Osteocyte (in vitro differentiated cells): Measurements from ENCODE around the gene PLEK2. TPM values are rescaled to one million over a fixed set of nuclear protein-coding genes. Genes with fewer than 3 reads are reported as not detected.
"Not testable (repeated sequence)": the region's sequence is repeated elsewhere in the genome, so short reads cannot be mapped to it uniquely, and the experiment has no call there.

Experiments used
- DNase-seq: peaks from one replicate; pipeline ENCODE4 v3.0.0; 2021; ENCODE audit warnings: mixed read lengths; ENCODE audit not compliant: unreplicated experiment; ENCODE audit errors: extremely low spot score
- H3K27ac Mint-ChIP-seq: one replicate; pipeline ENCODE4 v1.8.0; 2021; ENCODE audit warnings: mild to moderate bottlenecking, mixed read lengths; ENCODE audit not compliant: unreplicated experiment
- H3K27me3 Mint-ChIP-seq: one replicate; pipeline ENCODE4 v1.8.0; 2021; ENCODE audit warnings: mixed read lengths; ENCODE audit not compliant: unreplicated experiment
- H3K36me3 Mint-ChIP-seq: one replicate; pipeline ENCODE4 v1.8.0; 2021; ENCODE audit warnings: mixed read lengths; ENCODE audit not compliant: unreplicated experiment
- H3K4me1 Mint-ChIP-seq: one replicate; pipeline ENCODE4 v1.8.0; 2021; ENCODE audit warnings: mixed read lengths; ENCODE audit not compliant: unreplicated experiment
- H3K4me3 Mint-ChIP-seq: one replicate; pipeline ENCODE4 v1.8.0; 2021; ENCODE audit warnings: mild to moderate bottlenecking, moderate library complexity, mixed read lengths; ENCODE audit not compliant: unreplicated experiment
- H3K9me3 Mint-ChIP-seq: one replicate; pipeline ENCODE4 v1.8.0; 2021; ENCODE audit warnings: mixed read lengths; ENCODE audit not compliant: unreplicated experiment
- CTCF ChIP-seq: fragments of 200-600 bp; sonication (generic); IDR thresholded peaks from 2 replicates; pipeline ENCODE4 v1.5.0; 2021; ENCODE audit warnings: antibody characterized with exemption, mild to moderate bottlenecking, moderate library complexity
- microRNA-seq: library from miRNA; unstranded; fragments of <30 nt; microRNA quantifications from one replicate; pipeline ENCODE4 v1.1.0, GENCODE V29; 2020; ENCODE audit not compliant: unreplicated experiment
- total RNA-seq: library from RNA; stranded (reverse); gene quantifications from 2 replicates; pipeline ENCODE4 v1.2.1, GENCODE V29; 2021

PLEK2 gene
- total RNA-seq, 1 donor from 2014 or later = not detected

GRCh38 chr14:67352055-67352454 lies 59.9 kb downstream of the PLEK2 start:
- DNase-seq = no peak
- Mint-ChIP-seq H3K27me3 (no peaks in the 10 kb centered on the region), H3K4me3 (no peak overlapping the region), H3K27ac (no peak overlapping the region), H3K36me3 (peaks cover 36% of the 10 kb centered on the region), H3K9me3 (no peaks in the 10 kb centered on the region), H3K4me1 (peaks cover 9% of the 10 kb centered on the region)
- no peak for TF ChIP-seq CTCF

DNA sequence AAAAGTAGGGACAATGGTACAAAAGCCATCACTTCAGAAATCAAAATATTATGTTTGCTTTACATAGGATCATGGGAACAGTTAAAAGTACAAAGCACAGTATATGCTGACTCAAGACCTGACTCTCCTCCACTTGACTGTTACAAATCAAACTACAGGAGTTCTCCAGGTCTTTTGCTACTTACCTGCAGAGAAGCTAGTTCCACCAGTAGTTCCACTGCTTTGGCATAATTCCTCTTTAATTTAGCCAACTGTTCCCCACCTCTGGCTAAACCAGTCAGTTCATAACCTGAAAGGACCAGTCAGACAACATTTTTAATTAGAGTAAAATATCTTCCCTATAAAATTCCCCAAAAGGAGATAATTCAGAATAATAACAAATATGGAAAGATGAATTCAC lies 66.4 kb downstream of the PLEK2 start:
- Mint-ChIP-seq H3K27me3 (no peaks in the 10 kb centered on the region), H3K27ac (no peak overlapping the region), H3K9me3 (no peaks in the 10 kb centered on the region), H3K4me3 (no peak overlapping the region), H3K4me1 (no peaks in the 10 kb centered on the region), H3K36me3 (peaks cover 40% of the 10 kb centered on the region)
- DNase-seq = no peak
- TF ChIP-seq CTCF = no peak

- no peak overlapping the region for H3K27ac Mint-ChIP-seq
- no peak for DNase-seq
- H3K4me1 Mint-ChIP-seq = no peaks in the 10 kb centered on the region
- no peak overlapping the region for H3K4me3 Mint-ChIP-seq
- no peaks in the 10 kb centered on the region for H3K9me3 Mint-ChIP-seq
- no peaks in the 10 kb centered on the region for H3K27me3 Mint-ChIP-seq
- peaks cover 39% of the 10 kb centered on the region for H3K36me3 Mint-ChIP-seq
- no peak for TF ChIP-seq CTCF
Measured at GRCh38 chr14:67343601-67344230, 68.2 kb downstream of the PLEK2 start.

- H3K9me3 Mint-ChIP-seq, H3K27me3 Mint-ChIP-seq, H3K27ac Mint-ChIP-seq, DNase-seq, H3K4me1 Mint-ChIP-seq, H3K4me3 Mint-ChIP-seq: not testable (repeated sequence)
- H3K36me3 Mint-ChIP-seq = peaks cover 45% of the 10 kb centered on the region
Measured at GRCh38 chr14:67341231-67341630, 70.7 kb downstream of the PLEK2 start.

Small RNA genes within 50 kb of the gene (microRNA-seq; reads per million reads assigned to microRNA genes)
- not detected for gene MIR5694

Other genes starting within 250 kb of the PLEK2 start
- gene GARIN2, start 222.7 kb downstream of the PLEK2 start, total RNA-seq = not detected in 2 replicates
- 11.5 and 12.4 TPM in 2 replicates for gene PALS1, start 170.7 kb downstream of the PLEK2 start, total RNA-seq
- gene ATP6V1D, start 52.4 kb downstream of the PLEK2 start, total RNA-seq = 63.8 and 67.8 TPM in 2 replicates
- 85.3 and 90.1 TPM in 2 replicates for gene EIF2S1, start 51.8 kb downstream of the PLEK2 start, total RNA-seq
- 0.37 and 0.51 TPM in 2 replicates for gene TMEM229B, start 76.6 kb upstream of the PLEK2 start, total RNA-seq
- 0.50 and 1.0 TPM in 2 replicates for gene PLEKHH1, start 121.1 kb upstream of the PLEK2 start, total RNA-seq
- 18.3 and 20.6 TPM in 2 replicates for gene PIGH, start 188.1 kb upstream of the PLEK2 start, total RNA-seq
- gene ARG2, start 207.8 kb upstream of the PLEK2 start, total RNA-seq = 3.2 and 4.2 TPM in 2 replicates